Measurements from ENCODE around the gene KAT8.
"Not testable (repeated sequence)": the region's sequence is repeated elsewhere in the genome, so short reads cannot be mapped to it uniquely, and the experiment has no call there.

KAT8 gene

GRCh38 chr16:31157136-31157535 lies 39.7 kb downstream of the KAT8 start:
- no peak for TF ChIP-seq CTCF (IDR thresholded peaks at IDR 0.05; ENCODE audit: low read depth, low read length, missing control alignments)
- H3K4me3 ChIP-seq (replicated peaks; ENCODE audit: low read depth, low read length), result no peak overlapping the region
- no peak for DNase-seq (ENCODE audit: extremely low read depth, low read depth)

GRCh38 chr16:31167315-31167714 lies 49.9 kb downstream of the KAT8 start:
- DNase-seq (ENCODE audit: extremely low read depth, low read depth), result no peak
- no peak for TF ChIP-seq CTCF (IDR thresholded peaks at IDR 0.05; ENCODE audit: low read depth, low read length, missing control alignments)
- H3K4me3 ChIP-seq (replicated peaks; ENCODE audit: low read depth, low read length), result no peak overlapping the region

- no peak overlapping the region for H3K4me3 ChIP-seq (replicated peaks; ENCODE audit: low read depth, low read length)
- DNase-seq (ENCODE audit: extremely low read depth, low read depth), result no peak
- TF ChIP-seq CTCF (IDR thresholded peaks at IDR 0.05; ENCODE audit: low read depth, low read length, missing control alignments), result no peak
Observed at GRCh38 chr16:31168848-31169247, 51.4 kb downstream of the KAT8 start.

- not testable (repeated sequence) for H3K4me3 ChIP-seq (replicated peaks; ENCODE audit: low read depth, low read length); DNase-seq (ENCODE audit: extremely low read depth, low read depth)
Observed at GRCh38 chr16:31170048-31170447, 52.6 kb downstream of the KAT8 start.

- no peak for TF ChIP-seq CTCF (IDR thresholded peaks at IDR 0.05; ENCODE audit: low read depth, low read length, missing control alignments)
- peak; percentile 29 for DNase-seq (ENCODE audit: extremely low read depth, low read depth)
- no peak overlapping the region for H3K4me3 ChIP-seq (replicated peaks; ENCODE audit: low read depth, low read length)
Observed at GRCh38 chr16:31177136-31177535, 59.7 kb downstream of the KAT8 start.

GRCh38 chr16:31179219-31179746 lies 61.8 kb downstream of the KAT8 start:
- no peak for TF ChIP-seq CTCF (IDR thresholded peaks at IDR 0.05; ENCODE audit: low read depth, low read length, missing control alignments)
- DNase-seq (ENCODE audit: extremely low read depth, low read depth), result no peak
- H3K4me3 ChIP-seq (replicated peaks; ENCODE audit: low read depth, low read length), result peak overlapping the region; percentile 86

- TF ChIP-seq CTCF (IDR thresholded peaks at IDR 0.05; ENCODE audit: low read depth, low read length, missing control alignments), result no peak
- DNase-seq (ENCODE audit: extremely low read depth, low read depth), result peak; percentile 63
- peak within 1 kb of the TSS; percentile 86 for H3K4me3 ChIP-seq (replicated peaks; ENCODE audit: low read depth, low read length)
Observed at GRCh38 chr16:31179747-31180459, 62.4 kb downstream of the KAT8 start, which contains the start of gene FUS. Gene FUS, plus strand, starts transcription at chr16:31180139. Its CDS starts 76 bp downstream, at chr16:31180215.

Measured in HFF-Myc (cell line).